ENCODE results near the gene GNAZ. TPM values are rescaled to one million over a fixed set of nuclear protein-coding genes. Genes with fewer than 3 reads are reported as not detected.

GNAZ gene
- total and polyA plus RNA-seq, 12 donors = 1.3 to 4.2 (median 2.3) TPM

- H3K4me3 ChIP-seq = no peak overlapping the region
- 86 to 90% methylated on average over 4 of the region's 4 CpGs for WGBS, 2 donors
- no peak for TF ChIP-seq CTCF (IDR thresholded peaks at IDR 0.05)
- no peaks in the 10 kb centered on the region for H3K27me3 ChIP-seq
- peak in 4 of 8 donors; percentile 4 to 16 (median 12) for ATAC-seq
- H3K9me3 ChIP-seq = no peaks in the 10 kb centered on the region
- H3K4me1 ChIP-seq = peaks cover 0 to 31% (median 9%) of the 10 kb centered on the region in 9 donors
- DNase-seq = no peak
- no peaks in the 10 kb centered on the region for H3K36me3 ChIP-seq
- intact Hi-C loops (cut with DNase I) = loop anchor here in 1 of 10 donors (5.0 kb wide), 1 partner anchor 39 kb away; no protein-coding TSS in a partner anchor
- H3K27ac ChIP-seq = peak overlapping the region in 1 of 10 donors; percentile 42
These were observed 36.0 kb downstream of the GNAZ start for GRCh38 chr22:23106344-23106743.

DNA sequence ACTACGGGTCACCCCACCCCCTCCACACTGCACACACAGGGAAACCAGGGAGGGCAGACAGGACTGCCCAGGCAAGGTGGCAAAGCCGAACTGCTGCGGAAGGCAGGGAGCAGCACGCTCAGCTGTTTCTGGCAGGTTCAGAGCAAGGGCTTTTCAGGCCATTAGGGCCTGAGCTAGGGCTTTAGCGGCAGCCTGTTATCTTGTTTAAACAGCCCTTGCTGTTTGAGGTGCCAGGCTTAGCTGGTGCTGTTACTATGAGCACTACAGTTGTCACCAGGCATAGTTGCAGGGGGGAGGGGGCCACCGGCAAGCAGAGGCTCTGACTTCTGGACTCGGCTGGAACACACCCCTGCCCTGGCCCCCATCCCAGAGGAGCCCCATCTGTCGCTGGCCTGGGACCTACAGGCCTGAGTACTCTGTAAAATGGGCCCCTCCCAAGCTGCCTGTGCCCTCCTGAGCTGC is 36.6 kb downstream of the GNAZ start:
- TF ChIP-seq CTCF (IDR thresholded peaks at IDR 0.05) = no peak
- WGBS, 2 donors = 57 to 62% methylated on average over 8 of the region's 8 CpGs
- ATAC-seq (peak; percentile 62 to 89 (median 70)), DNase-seq (peak; percentile 45 to 65)
- Histone ChIP-seq H3K27ac (peak overlapping the region in 1 of 10 donors; percentile 42), H3K9me3 (no peaks in the 10 kb centered on the region), H3K4me1 (peaks cover 0 to 30% (median 9%) of the 10 kb centered on the region in 9 donors), H3K4me3 (no peak overlapping the region), H3K27me3 (no peaks in the 10 kb centered on the region), H3K36me3 (no peaks in the 10 kb centered on the region)
- intact Hi-C loops (cut with DNase I) = loop anchor here in 1 of 10 donors (5.0 kb wide), 1 partner anchor 40 kb away; no protein-coding TSS in a partner anchor

GRCh38 chr22:23107487-23108248 is 37.3 kb downstream of the GNAZ start:
- H3K36me3 ChIP-seq = no peaks in the 10 kb centered on the region
- no peak for ATAC-seq
- no peaks in the 10 kb centered on the region for H3K27me3 ChIP-seq
- H3K4me1 ChIP-seq = peaks cover 0 to 27% (median 12%) of the 10 kb centered on the region in 9 donors
- no peak for TF ChIP-seq CTCF (IDR thresholded peaks at IDR 0.05)
- no peaks in the 10 kb centered on the region for H3K9me3 ChIP-seq
- no peak for DNase-seq
- no peak overlapping the region for H3K27ac ChIP-seq
- 88 to 91% methylated on average over 16 to 17 of the region's 17 CpGs for WGBS, 2 donors
- no peak overlapping the region for H3K4me3 ChIP-seq
- intact Hi-C loops (cut with DNase I) = loop anchor here in 1 of 10 donors (5.0 kb wide), 1 partner anchor 40 kb away; no protein-coding TSS in a partner anchor

DNA sequence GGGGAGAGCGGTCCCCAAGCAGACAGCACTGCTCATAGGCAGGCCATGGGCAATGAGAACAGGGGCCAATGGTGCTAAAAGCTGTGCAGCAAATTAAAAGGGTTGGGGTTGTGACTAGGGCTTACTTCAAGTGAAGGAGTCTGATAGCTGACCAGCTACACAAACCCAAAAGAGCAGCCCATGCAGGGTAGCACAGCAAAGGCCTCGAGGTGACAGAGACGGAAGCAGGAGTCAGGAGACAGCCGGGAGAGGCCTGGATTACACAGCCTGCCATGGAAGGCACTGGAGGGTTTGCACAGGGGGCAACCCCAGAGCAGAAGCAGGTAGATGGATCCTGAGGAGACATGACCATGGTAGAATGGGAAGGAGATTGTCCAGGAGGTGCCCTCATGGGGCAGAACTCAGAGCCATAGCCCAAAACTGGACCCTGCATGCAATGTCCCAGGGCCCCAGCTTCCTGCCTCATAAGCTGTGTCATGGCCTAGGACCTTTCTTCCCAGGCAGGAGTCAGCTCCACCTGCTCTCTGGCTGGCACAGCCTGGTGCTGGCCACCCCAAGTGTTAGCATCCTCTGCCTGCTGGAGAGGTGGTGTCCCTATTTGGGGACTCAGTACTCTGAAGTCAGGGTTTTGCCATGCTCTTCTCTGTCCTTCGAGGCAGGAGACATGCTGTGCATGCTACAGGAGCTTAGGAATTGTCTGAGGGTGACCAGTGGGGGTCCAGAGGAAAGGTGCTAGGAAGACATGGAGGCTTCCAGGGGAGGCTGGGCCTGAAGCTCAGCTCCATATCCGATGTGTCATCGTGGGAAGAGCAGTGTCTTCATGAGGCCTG is 38.1 kb downstream of the GNAZ start:
- no peaks in the 10 kb centered on the region for H3K27me3 ChIP-seq
- intact Hi-C loops (cut with DNase I) = loop anchor here in 1 of 10 donors (5.0 kb wide), 1 partner anchor 41 kb away; no protein-coding TSS in a partner anchor

More for the DNA sequence above, 38.1 kb downstream of the GNAZ start:
- Histone ChIP-seq H3K36me3 (no peaks in the 10 kb centered on the region), H3K4me1 (peaks cover 0 to 34% (median 20%) of the 10 kb centered on the region in 9 donors), H3K4me3 (no peak overlapping the region), H3K27ac (no peak overlapping the region), H3K9me3 (no peaks in the 10 kb centered on the region)
- 86 to 96% methylated on average over 7 of the region's 7 CpGs for WGBS, 2 donors
- no peak for TF ChIP-seq CTCF (IDR thresholded peaks at IDR 0.05)
- ATAC-seq (no peak), DNase-seq (no peak)
